IMR-90 (cell line): ENCODE data around the gene ATP1B2. TPM values are rescaled to one million over a fixed set of nuclear protein-coding genes. Genes with fewer than 3 reads are reported as not detected.

Experiments
- ATAC-seq: fragments of 200-7000 bp; cut with Tn5 transposase; 2 replicates; pipeline ENCODE4 v1.9.1; 2020; ENCODE audit warnings: low read depth, mild to moderate bottlenecking, moderate library complexity
- BruUV-seq: library from RNA; stranded (reverse); fragments of 400-500 nt; replicated peaks from 2 replicates; lab custom pipeline; 2021; lab: Mats Ljungman, UMichigan
- CTCF ChIA-PET: fragments of 300-600 bp; formaldehyde crosslinking; extraction: SDS; loops from one replicate; lab custom pipeline; 2021; ENCODE audit warnings: antibody characterized with exemption; lab: Yijun Ruan, JAX
- POLR2A ChIA-PET: fragments of 300-600 bp; sonication (Branson Sonifier 250); formaldehyde crosslinking; loops from one replicate; lab custom pipeline; 2022; ENCODE audit warnings: antibody characterized with exemption; ENCODE audit not compliant: unreplicated experiment; lab: Charles Lee
- DNase-seq: peaks from one replicate; pipeline ENCODE4 v3.0.0; 2013
- H2AFZ ChIP-seq: replicated peaks from 2 replicates; pipeline ENCODE3; 2013; ENCODE audit warnings: low read length, mild to moderate bottlenecking; ENCODE audit not compliant: poor library complexity
- H2AK5ac ChIP-seq: 2 replicates; pipeline ENCODE4 v1.6.1; 2013; ENCODE audit warnings: low read depth, low read length, inconsistent platforms
- H2AK9ac ChIP-seq: replicated peaks from 2 replicates; pipeline ENCODE3; 2013; ENCODE audit warnings: mild to moderate bottlenecking, low read depth, low read length, moderate library complexity; ENCODE audit not compliant: poor library complexity
- H2BK120ac ChIP-seq: 2 replicates; pipeline ENCODE4 v1.6.1; 2013; ENCODE audit warnings: low read depth, low read length, inconsistent platforms
- H2BK15ac ChIP-seq: 3 replicates; pipeline ENCODE4 v1.6.1; 2013; ENCODE audit warnings: low read depth, low read length, inconsistent platforms
- H2BK20ac ChIP-seq: 2 replicates; pipeline ENCODE4 v1.6.1; 2013; ENCODE audit warnings: low read depth, mild to moderate bottlenecking, inconsistent platforms, low read length, moderate library complexity
- H2BK5ac ChIP-seq: 2 replicates; pipeline ENCODE4 v1.6.1; 2013; ENCODE audit warnings: mild to moderate bottlenecking, low read depth, low read length, inconsistent platforms; ENCODE audit not compliant: poor library complexity, severe bottlenecking
- H3K14ac ChIP-seq: replicated peaks from 2 replicates; pipeline ENCODE4 v1.6.1; 2013; ENCODE audit warnings: low read depth, low read length, inconsistent platforms
- H3K18ac ChIP-seq: 2 replicates; pipeline ENCODE4 v1.6.1; 2013; ENCODE audit warnings: low read depth, low read length, control low read depth
- H3K23ac ChIP-seq: 2 replicates; pipeline ENCODE4 v1.6.1; 2013; ENCODE audit warnings: low read depth, low read length, inconsistent platforms
- H3K27ac ChIP-seq: 2 replicates; pipeline ENCODE4 v1.5.1; 2013; ENCODE audit warnings: mild to moderate bottlenecking, control low read depth, low read length; ENCODE audit not compliant: insufficient read depth
- H3K27me3 ChIP-seq: 2 replicates; pipeline ENCODE4 v1.6.1; 2013; ENCODE audit warnings: low read length; ENCODE audit not compliant: control insufficient read depth, insufficient read depth
- H3K36me3 ChIP-seq: 2 replicates; pipeline ENCODE4 v1.6.1; 2013; ENCODE audit warnings: low read length, mixed read lengths; ENCODE audit not compliant: control insufficient read depth, insufficient read depth
- H3K4ac ChIP-seq: 2 replicates; pipeline ENCODE4 v1.6.1; 2013; ENCODE audit warnings: low read depth, low read length, inconsistent platforms
- H3K4me1 ChIP-seq: 2 replicates; pipeline ENCODE4 v1.6.1; 2013; ENCODE audit warnings: low read length, mixed read lengths; ENCODE audit not compliant: control insufficient read depth, insufficient read depth
- H3K4me2 ChIP-seq: 2 replicates; pipeline ENCODE4 v1.6.1; 2013; ENCODE audit warnings: low read depth, mild to moderate bottlenecking, control low read depth, low read length, moderate library complexity
- H3K4me3 ChIP-seq: 2 replicates; pipeline ENCODE4 v1.5.1; 2013; ENCODE audit warnings: low read depth, mild to moderate bottlenecking, control low read depth, low read length, moderate library complexity; ENCODE audit not compliant: insufficient read depth
- H3K56ac ChIP-seq: 2 replicates; pipeline ENCODE4 v1.6.1; 2013; ENCODE audit warnings: low read length, inconsistent platforms; ENCODE audit not compliant: insufficient read depth; ENCODE audit errors: extremely low read depth
- H3K79me1 ChIP-seq, 2 experiments: 2 replicates each; pipeline ENCODE4 v1.6.1; 2013; ENCODE audit warnings: low read length in 2 of 2, inconsistent platforms in 1 of 2, low read depth in 1 of 2
- H3K9ac ChIP-seq: 2 replicates; pipeline ENCODE4 v1.6.1; 2013; ENCODE audit warnings: low read depth, low read length, control low read depth
- H3K9me1 ChIP-seq: 2 replicates; pipeline ENCODE4 v1.6.1; 2013; ENCODE audit warnings: low read length, inconsistent platforms; ENCODE audit not compliant: insufficient read depth
- H3K9me3 ChIP-seq: 2 replicates; pipeline ENCODE4 v1.6.1; 2013; ENCODE audit warnings: low read length; ENCODE audit not compliant: control insufficient read depth, insufficient read depth
- H4K20me1 ChIP-seq: 2 replicates; pipeline ENCODE4 v1.6.1; 2013; ENCODE audit warnings: low read length, inconsistent platforms; ENCODE audit not compliant: insufficient read depth
- H4K5ac ChIP-seq: 2 replicates; pipeline ENCODE4 v1.6.1; 2013; ENCODE audit warnings: mild to moderate bottlenecking, low read depth, low read length, control low read depth
- H4K8ac ChIP-seq, 2 experiments: 2 replicates each; pipeline ENCODE4 v1.6.1; 2013; ENCODE audit warnings: low read depth in 2 of 2, low read length in 2 of 2, control low read depth in 1 of 2, inconsistent platforms in 1 of 2
- H4K91ac ChIP-seq: 2 replicates; pipeline ENCODE4 v1.6.1; 2013; ENCODE audit warnings: low read depth, low read length, inconsistent platforms; ENCODE audit not compliant: insufficient read depth
- MAFK ChIP-seq: IDR thresholded peaks from 2 replicates; pipeline ENCODE4 v1.6.1; 2012; ENCODE audit warnings: low read depth, low read length, improper control_type of control experiment
- WGBS, 2 experiments: methylation state at CpG; one replicate each; pipeline versions ENCODE4 v1.1.5 to v1.1.7; 2013; ENCODE audit warnings: missing lambda C conversion rate in 2 of 2; ENCODE audit not compliant: insufficient read length in 1 of 2; ENCODE audit errors: extremely low coverage in 2 of 2; 5-methylcytosine and 5-hydroxymethylcytosine counted together
- dilution Hi-C: fragments of 300-500 bp; cut with HindIII; formaldehyde crosslinking; loops from one replicate; pipeline ENCODE4 v1.14.3; 2018; ENCODE audit warnings: low sequenced_read_pairs; ENCODE audit not compliant: unreplicated experiment
- in situ Hi-C: fragments of 300-500 bp; cut with MboI; formaldehyde crosslinking; loops from 3 replicates; pipeline ENCODE4 v1.14.3; 2019; ENCODE audit warnings: low sequenced_read_pairs, inconsistent platforms, mixed read lengths
- intact Hi-C: fragments of 100-400 bp; cut with micrococcal nuclease; formaldehyde crosslinking; loops from 2 replicates; pipeline ENCODE4 v1.10.0; 2022
- polyA plus RNA-seq, 3 experiments: library from polyadenylated mRNA; depleted of rRNA; stranded (reverse); fragments of >200 nt; gene quantifications; 2 replicates each; pipeline ENCODE4 v1.2.3, GENCODE V29; 2012; ENCODE audit warnings: low replicate concordance in 1 of 3
- total RNA-seq: library from RNA; depleted of rRNA; stranded (reverse); fragments of >200 nt; gene quantifications from 2 replicates; pipeline ENCODE4 v1.2.3, GENCODE V29; 2012

Gene ATP1B2
- total and polyA plus RNA-seq, 2 of the 4 experiments (the other 2 are of a cell fraction) = 0.02 TPM; not detected in 1

DNA sequence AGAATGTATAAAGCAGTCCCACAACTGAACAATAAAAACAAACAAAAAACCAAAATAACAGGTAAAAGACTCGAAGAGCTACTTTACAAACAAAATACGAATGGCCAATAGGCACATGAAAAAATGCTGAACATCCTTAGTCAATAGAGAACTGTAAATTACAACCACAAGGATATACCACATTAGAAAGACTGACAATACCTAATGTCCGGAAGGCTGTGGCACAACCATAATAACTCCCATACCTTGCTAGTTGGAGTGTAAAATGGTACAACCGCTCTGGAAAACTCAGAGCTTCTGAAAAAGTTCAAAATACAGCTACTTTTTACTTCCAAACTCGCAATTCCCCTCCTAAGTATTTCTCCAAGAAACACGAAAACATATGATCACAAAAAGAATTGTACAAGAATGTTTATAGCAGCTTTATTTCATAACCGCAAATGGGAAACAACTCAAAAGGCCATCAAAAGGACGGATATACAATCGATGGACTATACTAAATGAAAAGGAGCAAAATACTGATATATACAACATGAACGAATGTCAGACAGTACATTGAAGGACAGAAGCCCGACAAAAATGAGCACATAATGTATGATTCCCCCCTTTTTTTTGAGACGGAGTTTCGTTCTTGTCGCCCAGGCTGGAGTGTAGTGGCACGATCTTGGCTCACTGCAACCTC lies 34.3 kb downstream of the ATP1B2 start:
- no peak overlapping the region; the same call in 1 of the 2 replicates for H3K27ac ChIP-seq
- DNase-seq (no peak), ATAC-seq (no peak)
- H3K4me3 ChIP-seq = peak overlapping the region; percentile 60
- H3K4ac ChIP-seq = no peak overlapping the region
- in situ Hi-C loops (no loop called here), intact Hi-C loops (loop anchor here (5.0 kb wide), 1 partner anchor 203 kb away; the partner anchor contains the start of genes POLR2A and SLC35G6), dilution Hi-C loops (no loop called here)
- no peak for TF ChIP-seq MAFK
- peak overlapping the region; percentile 85 for H3K4me2 ChIP-seq
- no peak overlapping the region for H2AK5ac ChIP-seq
- ChIA-PET CTCF (interaction anchor here (4.1 kb wide), 1 partner anchor 53 kb away, joined by 27 read pairs; the partner anchor contains the start of gene SHBG), POLR2A (interaction anchor here (0.5 kb wide), 1 partner anchor 84 kb away, joined by 4 read pairs; no protein-coding TSS in a partner anchor)
- BruUV-seq = no TSS peak
- H4K8ac ChIP-seq = peak overlapping the region; percentile 20 to 60; a peak in 3 of 4 replicates
- no peak overlapping the region for H3K18ac ChIP-seq
- WGBS, 2 experiments = no CpG with 5 or more reads among the region's 15 CpGs
- H3K9me1 ChIP-seq = no peaks in the 10 kb centered on the region
- no peaks in the 10 kb centered on the region for H3K4me1 ChIP-seq
- H2BK5ac ChIP-seq = peak overlapping the region; percentile 29
- no peak overlapping the region; the same call in 1 of the 2 replicates for H3K23ac ChIP-seq
- H4K91ac ChIP-seq = no peak overlapping the region
- H3K27me3 ChIP-seq = no peaks in the 10 kb centered on the region
- H2BK15ac ChIP-seq = no peak overlapping the region
- peaks cover 4% of the 10 kb centered on the region for H4K20me1 ChIP-seq
- H3K9me3 ChIP-seq = no peaks in the 10 kb centered on the region
- H2AFZ ChIP-seq = no peak overlapping the region
- H3K56ac ChIP-seq = no peak overlapping the region
- no peak overlapping the region for H4K5ac ChIP-seq
- H3K14ac ChIP-seq = no peak overlapping the region
- H2BK120ac ChIP-seq = no peak overlapping the region
- H3K79me1 ChIP-seq = peaks cover 11 to 64% of the 10 kb centered on the region in 2 experiments
- H2BK20ac ChIP-seq = no peak overlapping the region
- H3K9ac ChIP-seq = peak overlapping the region; percentile 95; the same call in 1 of the 2 replicates
- no peak overlapping the region for H2AK9ac ChIP-seq
- no peaks in the 10 kb centered on the region for H3K36me3 ChIP-seq
